ENCODE data around the gene HOXA6. TPM values are rescaled to one million over a fixed set of nuclear protein-coding genes. Genes with fewer than 3 reads are reported as not detected.

HOXA6 gene
- total RNA-seq, 1 experiment from 2014 or later: not detected

DNA sequence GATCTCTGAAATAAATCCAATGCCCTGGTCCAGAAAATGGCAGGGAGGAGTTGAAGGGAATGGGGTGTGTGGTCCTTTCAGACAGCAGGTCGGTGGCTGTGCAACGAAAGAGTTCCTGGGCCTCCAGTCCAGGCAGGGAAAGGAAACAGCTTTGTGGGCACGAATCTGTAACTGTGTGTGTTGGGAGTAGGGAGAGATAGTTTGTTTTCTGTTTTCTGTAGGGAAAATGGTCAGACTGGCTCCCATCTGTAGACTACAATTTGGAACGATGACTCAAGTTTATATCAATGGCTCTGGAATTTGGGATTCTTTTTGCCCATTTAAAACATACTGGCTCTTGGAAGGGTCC lies 20.3 kb upstream of the HOXA6 start:
- H3K14ac ChIP-seq (ENCODE audit: insufficient read depth, low read length): no peak overlapping the region
- H3K27ac ChIP-seq (ENCODE audit: insufficient read length, low read depth, low read length): no peak overlapping the region
- no peaks in the 10 kb centered on the region for H3K9me3 ChIP-seq (ENCODE audit: control insufficient read depth, low read depth, low read length)
- no peak overlapping the region for H4K91ac ChIP-seq (ENCODE audit: insufficient read length, low read depth, low read length)
- Mint-ChIP-seq H3K9me3 (peaks cover 9 to 28% of the 10 kb centered on the region in 2 experiments), H3K4me3 (no peak overlapping the region), H3K36me3 (ENCODE audit: insufficient read depth in 1 of 3, low read depth in 3 of 3) (no peaks in the 10 kb centered on the region; a peak in 1 of 7 replicates), H3K4me1 (peaks cover 0 to 15% of the 10 kb centered on the region in 2 experiments; a peak in 3 of 4 replicates), H3K27me3 (ENCODE audit: low read depth) (peaks cover 100% of the 10 kb centered on the region), H3K27ac (no peak overlapping the region; a peak in 1 of 7 replicates)
- no CpG with 5 or more reads among the region's 4 CpGs for WGBS (ENCODE audit: extremely low coverage, insufficient read length, low lambda C conversion rate)
- no peak overlapping the region for H2AFZ ChIP-seq (ENCODE audit: low read length)
- no peak overlapping the region for H3K23ac ChIP-seq (ENCODE audit: insufficient read length, low read depth, low read length)
- H3K56ac ChIP-seq (ENCODE audit: insufficient read length, low read depth, low read length): no peak overlapping the region
- no peaks in the 10 kb centered on the region for H3K79me2 ChIP-seq (ENCODE audit: insufficient read depth, low read length)
- TF ChIP-seq CTCF (conservative IDR thresholded peaks at IDR 0.05): no peak
- H3K4me2 ChIP-seq (ENCODE audit: insufficient read depth, insufficient read length, low read length): no peak overlapping the region
- H3K23me2 ChIP-seq (ENCODE audit: insufficient read length, low read depth, low read length, poor library complexity, severe bottlenecking): no peaks in the 10 kb centered on the region
- no peaks in the 10 kb centered on the region for H3K79me1 ChIP-seq (ENCODE audit: insufficient read depth, low read depth, low read length, poor library complexity, severe bottlenecking)
- H3K27me3 ChIP-seq (ENCODE audit: insufficient read depth, low read length): peaks cover 98% of the 10 kb centered on the region
- no peak overlapping the region for H2BK12ac ChIP-seq (ENCODE audit: insufficient read length, low read depth, low read length)
- no peak overlapping the region for H3K9ac ChIP-seq (ENCODE audit: extremely low read depth, insufficient read length, low read length)
- no peak overlapping the region for H2BK20ac ChIP-seq (ENCODE audit: low read depth, low read length, poor library complexity, severe bottlenecking)
- no peak overlapping the region for H4K5ac ChIP-seq (ENCODE audit: insufficient read length, low read depth, low read length)
- H2BK120ac ChIP-seq (ENCODE audit: low read depth, low read length, poor library complexity, severe bottlenecking): no peak overlapping the region
- H2AK5ac ChIP-seq (ENCODE audit: insufficient read length, low read length): no peak overlapping the region
- H4K8ac ChIP-seq (replicated peaks; ENCODE audit: insufficient read length, low read depth, low read length): no peak overlapping the region
- no peak overlapping the region for H3K18ac ChIP-seq (ENCODE audit: insufficient read length, low read depth, low read length)
- no peak overlapping the region for H3T11ph ChIP-seq (ENCODE audit: low read length)
- H2BK5ac ChIP-seq (ENCODE audit: insufficient read length, low read length): no peak overlapping the region
- no peaks in the 10 kb centered on the region for H4K20me1 ChIP-seq (ENCODE audit: control insufficient read depth, insufficient read depth, insufficient read length)
- H3K4me1 ChIP-seq (ENCODE audit: insufficient read depth, low read length): no peaks in the 10 kb centered on the region
- H2BK15ac ChIP-seq (ENCODE audit: low read depth, low read length): no peak overlapping the region
- H3K4ac ChIP-seq (ENCODE audit: low read depth, low read length): no peak overlapping the region
- DNase-seq: no peak

All from H9 (cell line).